ENCODE measurements around the gene NIPAL3. TPM values are rescaled to one million over a fixed set of nuclear protein-coding genes. Genes with fewer than 3 reads are reported as not detected.

Gene NIPAL3
- total RNA-seq, 1 experiment from 2014 or later = 6.5 TPM

DNA sequence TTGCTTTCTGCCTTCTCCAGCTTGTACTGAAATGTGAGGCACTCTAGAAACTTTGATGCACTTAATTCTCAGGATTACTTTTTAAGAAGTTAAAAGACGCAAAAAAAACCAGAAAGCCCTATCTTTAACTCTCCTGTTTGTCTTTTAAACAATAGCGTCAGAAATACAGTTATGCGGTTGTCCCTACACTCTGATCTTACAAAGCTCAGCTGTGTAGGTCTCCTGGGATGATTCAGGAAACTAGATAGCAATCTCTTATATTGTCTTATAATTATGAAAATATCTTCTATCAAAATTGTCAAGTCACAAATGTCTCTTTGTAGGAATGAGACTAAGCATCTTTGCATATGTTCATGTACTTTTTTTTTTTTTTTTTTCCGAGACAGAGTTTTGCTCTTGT lies 60.1 kb downstream of the NIPAL3 start:
- POLR2A ChIA-PET (ENCODE audit: low non-redundant PET) = interaction anchor here (0.6 kb wide), 1 partner anchor 174 kb away, joined by 5 read pairs; no protein-coding TSS in a partner anchor
- intact Hi-C loops (cut with micrococcal nuclease; ENCODE audit: unreplicated experiment) = no loop called here
- CTCF ChIA-PET = interaction anchor here (0.7 kb wide), 1 partner anchor 53 kb away, joined by 3 read pairs; no protein-coding TSS in a partner anchor
- Histone ChIP-seq H3K4me1 (ENCODE audit: insufficient read depth, low read length, poor library complexity, severe bottlenecking) (no peaks in the 10 kb centered on the region), H3K27ac (ENCODE audit: low read depth, low read length, poor library complexity, severe bottlenecking) (no peak overlapping the region), H3K36me3 (ENCODE audit: insufficient read depth, low read length, poor library complexity, severe bottlenecking) (no peaks in the 10 kb centered on the region), H3K9me3 (ENCODE audit: low read depth, low read length, poor library complexity, severe bottlenecking) (no peaks in the 10 kb centered on the region), H3K4me3 (ENCODE audit: low read depth, low read length, poor library complexity, severe bottlenecking) (no peak overlapping the region), H3K27me3 (replicated peaks; ENCODE audit: insufficient read depth, low read depth, low read length, poor library complexity) (no peaks in the 10 kb centered on the region)
- peak; percentile 47 for DNase-seq (ENCODE audit: low spot score)
- TF ChIP-seq, protein P1, sequence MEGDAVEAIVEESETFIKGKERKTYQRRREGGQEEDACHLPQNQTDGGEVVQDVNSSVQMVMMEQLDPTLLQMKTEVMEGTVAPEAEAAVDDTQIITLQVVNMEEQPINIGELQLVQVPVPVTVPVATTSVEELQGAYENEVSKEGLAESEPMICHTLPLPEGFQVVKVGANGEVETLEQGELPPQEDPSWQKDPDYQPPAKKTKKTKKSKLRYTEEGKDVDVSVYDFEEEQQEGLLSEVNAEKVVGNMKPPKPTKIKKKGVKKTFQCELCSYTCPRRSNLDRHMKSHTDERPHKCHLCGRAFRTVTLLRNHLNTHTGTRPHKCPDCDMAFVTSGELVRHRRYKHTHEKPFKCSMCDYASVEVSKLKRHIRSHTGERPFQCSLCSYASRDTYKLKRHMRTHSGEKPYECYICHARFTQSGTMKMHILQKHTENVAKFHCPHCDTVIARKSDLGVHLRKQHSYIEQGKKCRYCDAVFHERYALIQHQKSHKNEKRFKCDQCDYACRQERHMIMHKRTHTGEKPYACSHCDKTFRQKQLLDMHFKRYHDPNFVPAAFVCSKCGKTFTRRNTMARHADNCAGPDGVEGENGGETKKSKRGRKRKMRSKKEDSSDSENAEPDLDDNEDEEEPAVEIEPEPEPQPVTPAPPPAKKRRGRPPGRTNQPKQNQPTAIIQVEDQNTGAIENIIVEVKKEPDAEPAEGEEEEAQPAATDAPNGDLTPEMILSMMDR (conservative IDR thresholded peaks at IDR 0.05; ENCODE audit: low read depth, low read length) = no peak
- TF ChIP-seq EZH2 (IDR thresholded peaks at IDR 0.05; ENCODE audit: borderline replicate concordance, low read depth, low read length, poor library complexity, severe bottlenecking) = no peak
- no TSS peak for BruUV-seq (replicated peaks)

GRCh38 chr1:24476571-24476970 lies 61.0 kb downstream of the NIPAL3 start:
- POLR2A ChIA-PET (ENCODE audit: low non-redundant PET) = interaction anchor here (0.6 kb wide), 2 partner anchors 21 to 175 kb away, joined by 4 to 5 read pairs; no protein-coding TSS in a partner anchor
- TF ChIP-seq EZH2 (IDR thresholded peaks at IDR 0.05; ENCODE audit: borderline replicate concordance, low read depth, low read length, poor library complexity, severe bottlenecking) = no peak
- TF ChIP-seq, protein P1 (conservative IDR thresholded peaks at IDR 0.05; ENCODE audit: low read depth, low read length) = no peak
- BruUV-seq (replicated peaks) = no TSS peak
- Histone ChIP-seq H3K4me3 (ENCODE audit: low read depth, low read length, poor library complexity, severe bottlenecking) (no peak overlapping the region), H3K27ac (ENCODE audit: low read depth, low read length, poor library complexity, severe bottlenecking) (no peak overlapping the region), H3K27me3 (replicated peaks; ENCODE audit: insufficient read depth, low read depth, low read length, poor library complexity) (no peaks in the 10 kb centered on the region), H3K36me3 (ENCODE audit: insufficient read depth, low read length, poor library complexity, severe bottlenecking) (no peaks in the 10 kb centered on the region), H3K4me1 (ENCODE audit: insufficient read depth, low read length, poor library complexity, severe bottlenecking) (no peaks in the 10 kb centered on the region), H3K9me3 (ENCODE audit: low read depth, low read length, poor library complexity, severe bottlenecking) (no peaks in the 10 kb centered on the region)
- CTCF ChIA-PET = interaction anchor here (0.7 kb wide), 1 partner anchor 52 kb away, joined by 3 read pairs; no protein-coding TSS in a partner anchor
- intact Hi-C loops (cut with micrococcal nuclease; ENCODE audit: unreplicated experiment) = no loop called here
- DNase-seq (ENCODE audit: low spot score) = no peak

GRCh38 chr1:24477309-24477708 lies 61.7 kb downstream of the NIPAL3 start:
- H3K9me3 ChIP-seq (ENCODE audit: low read depth, low read length, poor library complexity, severe bottlenecking) = no peaks in the 10 kb centered on the region
- intact Hi-C loops (cut with micrococcal nuclease; ENCODE audit: unreplicated experiment) = no loop called here
- H3K27me3 ChIP-seq (replicated peaks; ENCODE audit: insufficient read depth, low read depth, low read length, poor library complexity) = no peaks in the 10 kb centered on the region
- no peak overlapping the region for H3K4me3 ChIP-seq (ENCODE audit: low read depth, low read length, poor library complexity, severe bottlenecking)
- POLR2A ChIA-PET (ENCODE audit: low non-redundant PET) = no interaction called here
- no peaks in the 10 kb centered on the region for H3K4me1 ChIP-seq (ENCODE audit: insufficient read depth, low read length, poor library complexity, severe bottlenecking)
- CTCF ChIA-PET = no interaction called here
- no peak overlapping the region for H3K27ac ChIP-seq (ENCODE audit: low read depth, low read length, poor library complexity, severe bottlenecking)
- TF ChIP-seq EZH2 (IDR thresholded peaks at IDR 0.05; ENCODE audit: borderline replicate concordance, low read depth, low read length, poor library complexity, severe bottlenecking) = no peak
- TF ChIP-seq, protein P1 (conservative IDR thresholded peaks at IDR 0.05; ENCODE audit: low read depth, low read length) = no peak
- no peaks in the 10 kb centered on the region for H3K36me3 ChIP-seq (ENCODE audit: insufficient read depth, low read length, poor library complexity, severe bottlenecking)
- DNase-seq (ENCODE audit: low spot score) = no peak
- BruUV-seq (replicated peaks) = no TSS peak
